Peyer's patch (tissue), 4 donors: ENCODE measurements around the gene GABBR2.

Experiments used
- CTCF ChIP-seq, 6 experiments: fragments of 450-650 bp in 4 of 6; fragments of 200-600 bp in 2 of 6; sonication (generic) in 1 of 6; IDR thresholded peaks; one replicate each; pipeline ENCODE4 v1.5.1; 2017 to 2019; ENCODE audit warnings: antibody characterized with exemption in 6 of 6, mild to moderate bottlenecking in 3 of 6, moderate library complexity in 1 of 6
- POLR2A ChIP-seq, 2 donors: fragments of 450-650 bp; IDR thresholded peaks; one replicate each; pipeline ENCODE4 v1.5.1; 2017; ENCODE audit warnings: antibody characterized with exemption in 2 of 2, mild to moderate bottlenecking in 2 of 2, moderate library complexity in 2 of 2

- TF ChIP-seq CTCF (IDR thresholded peaks at IDR 0.05) (no peak), POLR2A (IDR thresholded peaks at IDR 0.05) (no peak)
Observed at GRCh38 chr9:98329281-98329680, 379.5 kb downstream of the GABBR2 start.
